GM23338 (cell line): ENCODE measurements around the gene BCL2L2. TPM values are rescaled to one million over a fixed set of nuclear protein-coding genes. Genes with fewer than 3 reads are reported as not detected.
"Not testable (repeated sequence)": the region's sequence is repeated elsewhere in the genome, so short reads cannot be mapped to it uniquely, and the experiment has no call there.

Source experiments
- ATAC-seq: fragments of 200-7000 bp; cut with Tn5 transposase; 3 replicates; pipeline ENCODE4 v1.9.1; 2020
- DNase-seq: peaks from one replicate; pipeline ENCODE4 v3.0.0-alpha.2; 2015; ENCODE audit warnings: low spot score
- H2AFZ ChIP-seq: fragments of 200-600 bp; sonication (generic); 2 replicates; pipeline ENCODE4 v1.8.0; 2016; ENCODE audit warnings: antibody characterized with exemption, mild to moderate bottlenecking, moderate library complexity
- H3F3A ChIP-seq: fragments of 200-600 bp; sonication (generic); replicated peaks from 2 replicates; pipeline ENCODE4 v1.8.0; 2017; ENCODE audit warnings: antibody characterized with exemption, mixed run types, low read depth
- H3K27ac ChIP-seq: fragments of 200-600 bp; sonication (generic); 2 replicates; pipeline ENCODE4 v1.6.1; 2016; ENCODE audit warnings: low read depth
- H3K27me3 ChIP-seq: fragments of 200-600 bp; sonication (generic); 2 replicates; pipeline ENCODE4 v1.8.0; 2016; ENCODE audit warnings: mild to moderate bottlenecking, mixed run types, moderate library complexity; ENCODE audit not compliant: insufficient read depth
- H3K36me3 ChIP-seq: fragments of 200-600 bp; sonication (generic); 2 replicates; pipeline ENCODE4 v1.8.0; 2016; ENCODE audit warnings: mild to moderate bottlenecking; ENCODE audit not compliant: insufficient read depth
- H3K4me1 ChIP-seq: fragments of 200-600 bp; sonication (generic); 2 replicates; pipeline ENCODE4 v1.8.0; 2016; ENCODE audit warnings: mild to moderate bottlenecking, moderate library complexity; ENCODE audit not compliant: insufficient read depth
- H3K4me2 ChIP-seq: fragments of 200-600 bp; sonication (generic); 2 replicates; pipeline ENCODE4 v1.7.1; 2017; ENCODE audit warnings: mixed run types
- H3K4me3 ChIP-seq: fragments of 200-600 bp; sonication (generic); 2 replicates; pipeline ENCODE4 v1.6.1; 2016; ENCODE audit warnings: mixed run types
- H3K79me2 ChIP-seq: fragments of 200-600 bp; sonication (generic); replicated peaks from 2 replicates; pipeline ENCODE4 v1.8.0; 2017; ENCODE audit warnings: mild to moderate bottlenecking; ENCODE audit not compliant: insufficient read depth
- H3K9me2 ChIP-seq: fragments of 200-600 bp; sonication (generic); 2 replicates; pipeline ENCODE4 v1.8.0; 2017; ENCODE audit not compliant: insufficient read depth
- H4K20me1 ChIP-seq: fragments of 200-600 bp; sonication (generic); replicated peaks from 2 replicates; pipeline ENCODE4 v1.8.0; 2017; ENCODE audit warnings: mild to moderate bottlenecking; ENCODE audit not compliant: insufficient read depth
- H3K27ac Mint-ChIP-seq: 2 replicates; pipeline ENCODE4 v1.8.0; 2020; ENCODE audit warnings: inconsistent platforms, mild to moderate bottlenecking, moderate library complexity, mixed read lengths
- H3K27me3 Mint-ChIP-seq: 3 replicates; pipeline ENCODE4 v1.8.0; 2022; ENCODE audit warnings: low read depth, mild to moderate bottlenecking, moderate library complexity, mixed read lengths, inconsistent platforms; ENCODE audit not compliant: insufficient read depth, poor library complexity
- H3K36me3 Mint-ChIP-seq: 3 replicates; pipeline ENCODE4 v1.8.0; 2021; ENCODE audit warnings: low read depth, mild to moderate bottlenecking, inconsistent platforms, moderate library complexity, mixed read lengths
- H3K4me1 Mint-ChIP-seq: 3 replicates; pipeline ENCODE4 v1.8.0; 2020; ENCODE audit warnings: mild to moderate bottlenecking, inconsistent platforms, mixed read lengths
- H3K4me3 Mint-ChIP-seq: 3 replicates; pipeline ENCODE4 v1.8.0; 2021; ENCODE audit warnings: moderate library complexity, mild to moderate bottlenecking, inconsistent platforms, mixed read lengths
- H3K9me3 Mint-ChIP-seq: 3 replicates; pipeline ENCODE4 v1.8.0; 2020; ENCODE audit warnings: moderate library complexity, mild to moderate bottlenecking, inconsistent platforms, mixed read lengths
- CREB1 ChIP-seq: fragments of 250-450 bp; sonication (Bioruptor Pico); IDR thresholded peaks from 2 replicates; pipeline ENCODE4 v1.5.0; 2020; ENCODE audit warnings: low read depth, mild to moderate bottlenecking, moderate library complexity
- EZH2 ChIP-seq: fragments of 200-600 bp; sonication (generic); IDR thresholded peaks from one replicate; pipeline ENCODE4 v1.8.0; 2017; ENCODE audit warnings: antibody characterized with exemption, mild to moderate bottlenecking, low read depth; ENCODE audit not compliant: unreplicated experiment
- EZH2phosphoT487 ChIP-seq: fragments of 200-600 bp; sonication (generic); IDR thresholded peaks from one replicate; pipeline ENCODE4 v1.8.1; 2018; ENCODE audit warnings: antibody characterized with exemption; ENCODE audit not compliant: unreplicated experiment
- JUNB ChIP-seq: IDR thresholded peaks from one replicate; pipeline ENCODE4 v1.6.1; 2016; ENCODE audit warnings: antibody characterized with exemption; ENCODE audit not compliant: unreplicated experiment
- STAT1 ChIP-seq: IDR thresholded peaks from one replicate; pipeline ENCODE4 v1.6.1; 2016; ENCODE audit warnings: antibody characterized with exemption; ENCODE audit not compliant: unreplicated experiment
- ZNF462 ChIP-seq: fragments of 250-450 bp; sonication (Bioruptor Pico); IDR thresholded peaks from 2 replicates; pipeline ENCODE4 v1.5.0; 2020; ENCODE audit warnings: mild to moderate bottlenecking, moderate library complexity
- polyA plus RNA-seq: library from polyadenylated mRNA; unstranded; fragments of >200 nt; fragmentation: Nextera tagmentation; extraction: Ambion mirVana; gene quantifications from 2 replicates; pipeline ENCODE4 v1.2.1, GENCODE V29; 2016
- total RNA-seq: library from RNA; depleted of rRNA; stranded (reverse); fragments of >200 nt; shearing (Covaris generic); gene quantifications from 2 replicates; pipeline ENCODE4 v1.2.3, GENCODE V29; 2014
- TF ChIP-seq, protein P1 (sequence below): IDR thresholded peaks from 2 replicates; pipeline ENCODE4 v1.6.1; 2016; ENCODE audit warnings: antibody characterized with exemption

BCL2L2 gene
- total and polyA plus RNA-seq, 2 experiments from 2014 or later, result 3.5 to 12.3 TPM

DNA sequence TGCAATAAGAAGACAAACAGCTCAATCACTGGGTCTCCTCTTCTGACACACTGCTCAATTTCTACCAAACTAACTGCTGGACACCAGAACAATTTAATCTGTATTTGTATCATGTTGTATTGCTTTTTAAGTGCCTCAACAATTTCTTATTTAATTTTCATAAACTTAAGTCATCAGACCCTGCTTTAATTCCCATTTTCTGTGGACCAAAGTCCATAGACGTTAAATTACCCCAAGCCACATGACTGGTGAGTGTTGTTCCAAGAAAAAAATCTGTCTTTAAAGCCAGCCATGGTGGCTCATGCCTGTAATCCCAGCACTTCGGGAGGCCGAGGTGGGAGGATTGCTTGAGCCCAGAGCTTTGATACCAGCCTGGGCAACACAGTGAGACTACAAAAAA lies 29.4 kb upstream of the BCL2L2 start:
- no peak overlapping the region for H3K27ac Mint-ChIP-seq
- Histone ChIP-seq H3K9me2 (no peaks in the 10 kb centered on the region), H3F3A (peaks cover 8% of the 10 kb centered on the region; the same call in 1 of the 2 replicates), H3K4me3 (no peak overlapping the region), H3K79me2 (no peaks in the 10 kb centered on the region), H3K27me3 (peaks cover 77% of the 10 kb centered on the region), H3K27ac (no peak overlapping the region), H4K20me1 (peaks cover 9% of the 10 kb centered on the region), H3K36me3 (no peaks in the 10 kb centered on the region), H3K4me1 (peaks cover 10% of the 10 kb centered on the region; the same call in 1 of the 2 replicates), H2AFZ (no peak overlapping the region), H3K4me2 (no peak overlapping the region)
- H3K36me3 Mint-ChIP-seq, result peaks cover 18% of the 10 kb centered on the region
- DNase-seq, result no peak
- peaks cover 11% of the 10 kb centered on the region for H3K4me1 Mint-ChIP-seq
- no peak for ATAC-seq
- TF ChIP-seq, protein P1, sequence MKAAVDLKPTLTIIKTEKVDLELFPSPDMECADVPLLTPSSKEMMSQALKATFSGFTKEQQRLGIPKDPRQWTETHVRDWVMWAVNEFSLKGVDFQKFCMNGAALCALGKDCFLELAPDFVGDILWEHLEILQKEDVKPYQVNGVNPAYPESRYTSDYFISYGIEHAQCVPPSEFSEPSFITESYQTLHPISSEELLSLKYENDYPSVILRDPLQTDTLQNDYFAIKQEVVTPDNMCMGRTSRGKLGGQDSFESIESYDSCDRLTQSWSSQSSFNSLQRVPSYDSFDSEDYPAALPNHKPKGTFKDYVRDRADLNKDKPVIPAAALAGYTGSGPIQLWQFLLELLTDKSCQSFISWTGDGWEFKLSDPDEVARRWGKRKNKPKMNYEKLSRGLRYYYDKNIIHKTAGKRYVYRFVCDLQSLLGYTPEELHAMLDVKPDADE, result no peak
- TF ChIP-seq JUNB, result no peak
- peaks cover 4% of the 10 kb centered on the region; the same call in 2 of the 3 replicates for H3K9me3 Mint-ChIP-seq
- no peak overlapping the region for H3K4me3 Mint-ChIP-seq
- H3K27me3 Mint-ChIP-seq, result peaks cover 34% of the 10 kb centered on the region

DNA sequence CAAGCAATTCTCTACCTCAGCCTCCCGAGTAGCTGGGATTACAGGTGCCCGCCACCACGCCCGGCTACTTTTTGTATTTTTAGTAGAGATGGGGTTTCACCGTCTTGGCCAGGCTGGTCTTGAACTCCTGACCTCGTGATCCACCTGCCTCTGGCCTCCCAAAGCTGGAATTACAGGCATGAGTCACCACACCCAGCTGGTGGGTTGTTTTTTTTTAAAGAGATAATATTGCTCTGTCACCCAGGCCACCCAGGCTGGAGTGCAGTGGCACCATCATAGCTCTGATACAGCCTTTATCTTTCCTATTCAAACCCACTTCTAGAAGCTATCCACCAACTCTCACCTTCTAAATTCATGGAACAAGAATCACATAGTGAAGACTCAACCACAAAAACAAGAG lies 28.7 kb upstream of the BCL2L2 start:
- H3K4me1 Mint-ChIP-seq, result peaks cover 11% of the 10 kb centered on the region
- Histone ChIP-seq H3K27me3 (peaks cover 70% of the 10 kb centered on the region), H4K20me1 (peaks cover 14% of the 10 kb centered on the region)
- not testable (repeated sequence) for H3K4me3 Mint-ChIP-seq, H3K9me3 Mint-ChIP-seq, H3K27ac ChIP-seq, ATAC-seq, DNase-seq, H3K79me2 ChIP-seq, H3F3A ChIP-seq, H3K9me2 ChIP-seq, H3K36me3 ChIP-seq, H3K4me3 ChIP-seq, H3K27ac Mint-ChIP-seq, H3K4me2 ChIP-seq, H3K4me1 ChIP-seq, H2AFZ ChIP-seq
- H3K27me3 Mint-ChIP-seq, result peaks cover 34% of the 10 kb centered on the region
- peaks cover 18% of the 10 kb centered on the region for H3K36me3 Mint-ChIP-seq

- Histone ChIP-seq H3K4me3 (no peak overlapping the region), H3K9me2 (no peaks in the 10 kb centered on the region), H3K27ac (no peak overlapping the region), H4K20me1 (peaks cover 20% of the 10 kb centered on the region; the same call in 1 of the 2 replicates), H3K4me1 (peaks cover 19% of the 10 kb centered on the region), H2AFZ (no peak overlapping the region), H3K79me2 (peaks cover 12% of the 10 kb centered on the region), H3K36me3 (no peaks in the 10 kb centered on the region), H3K4me2 (no peak overlapping the region), H3F3A (peaks cover 9% of the 10 kb centered on the region), H3K27me3 (peaks cover 50% of the 10 kb centered on the region)
- H3K27me3 Mint-ChIP-seq, result peaks cover 23% of the 10 kb centered on the region
- H3K4me1 Mint-ChIP-seq, result peaks cover 17% of the 10 kb centered on the region
- no peak overlapping the region for H3K4me3 Mint-ChIP-seq
- H3K36me3 Mint-ChIP-seq, result peaks cover 11% of the 10 kb centered on the region
- H3K9me3 Mint-ChIP-seq, result peaks cover 4% of the 10 kb centered on the region; the same call in 2 of the 3 replicates
- no peak overlapping the region for H3K27ac Mint-ChIP-seq
- ATAC-seq (no peak), DNase-seq (no peak)
- TF ChIP-seq, protein P1, result no peak
- TF ChIP-seq ZNF462 (CRISPR knock-in tag) (no peak), STAT1 (no peak), JUNB (no peak), EZH2phosphoT487 (no peak), CREB1 (CRISPR knock-in tag) (no peak), EZH2 (no peak)
These were observed 25.4 kb upstream of the BCL2L2 start for GRCh38 chr14:23281247-23281646.
